HepG2 (cell line): ENCODE data around the gene TGFBI. TPM values are rescaled to one million over a fixed set of nuclear protein-coding genes. Genes with fewer than 3 reads are reported as not detected.

Source experiments
- CBX1 ChIP-seq: IDR thresholded peaks from one replicate; pipeline ENCODE4 v1.6.1; 2016; ENCODE audit warnings: antibody characterized with exemption, low read depth
- DRAP1 ChIP-seq: IDR thresholded peaks from 2 replicates; pipeline ENCODE4 v1.6.1; 2016; ENCODE audit warnings: missing genetic modification reagents, missing compliant biosample characterization
- FOXA3 ChIP-seq: IDR thresholded peaks from 2 replicates; pipeline ENCODE4 v1.6.1; 2016; ENCODE audit warnings: missing genetic modification reagents, missing compliant biosample characterization
- TBX3 ChIP-seq: fragments of 450-650 bp; IDR thresholded peaks from 2 replicates; pipeline ENCODE4 v1.6.1; 2017; ENCODE audit warnings: antibody characterized with exemption, mild to moderate bottlenecking, inconsistent platforms, borderline replicate concordance
- ZFYVE20 ChIP-seq: sonication (generic); formaldehyde crosslinking; IDR thresholded peaks from 2 replicates; pipeline ENCODE4 v1.8.0; 2023; ENCODE audit warnings: low read depth, mild to moderate bottlenecking, moderate library complexity, missing genetic modification reagents, borderline replicate concordance
- ZNF318 ChIP-seq: sonication (generic); formaldehyde crosslinking; IDR thresholded peaks from 2 replicates; pipeline ENCODE4 v1.4.0; 2020; ENCODE audit warnings: mild to moderate bottlenecking, missing genetic modification reagents
- ZNF614 ChIP-seq: IDR thresholded peaks from 2 replicates; pipeline ENCODE4 v1.6.1; 2018; ENCODE audit warnings: missing biosample characterization, missing genetic modification reagents, inconsistent platforms, borderline replicate concordance
- polyA plus RNA-seq, 8 experiments: library from polyadenylated mRNA; depleted of rRNA in 3 of 8; stranded (reverse) in 7 of 8; unstranded in 1 of 8; fragments of >200 nt; fragmentation: Illumina TruSeq in 4 of 8; extraction: Trizol in 4 of 8; gene quantifications; 2 replicates each; pipeline versions ENCODE4 v1.2.1 to v1.2.3, GENCODE V29; 2011 to 2016; ENCODE audit warnings: low read depth in 4 of 8, missing spikeins in 1 of 8, mixed read lengths in 1 of 8; ENCODE audit not compliant: insufficient read depth in 1 of 8
- total RNA-seq, 5 experiments: library from RNA; depleted of rRNA; stranded (reverse); fragments of >200 nt; fragmentation: Illumina TruSeq; extraction: Trizol; gene quantifications; 2 replicates each; pipeline ENCODE4 v1.2.3, GENCODE V29; 2016; ENCODE audit warnings: low read depth in 1 of 5
- TF ChIP-seq, protein P1 (sequence below), 2 experiments: fragments of 450-650 bp in 1 of 2; sonication (generic) in 1 of 2; formaldehyde crosslinking in 1 of 2; IDR thresholded peaks; 2 replicates each; pipeline versions ENCODE4 v1.6.1 to v1.8.0; 2016 to 2022; ENCODE audit warnings: antibody characterized with exemption in 1 of 2, mild to moderate bottlenecking in 1 of 2, missing genetic modification reagents in 1 of 2

The TGFBI gene
- total and polyA plus RNA-seq, 2 of the 13 experiments (the other 11 are each of a cell fraction or from before 2014, with no cell fraction given), result 275 to 457 TPM

GRCh38 chr5:136053336-136054141 is 24.8 kb downstream of the TGFBI start (continued):
- TF ChIP-seq, protein P1, sequence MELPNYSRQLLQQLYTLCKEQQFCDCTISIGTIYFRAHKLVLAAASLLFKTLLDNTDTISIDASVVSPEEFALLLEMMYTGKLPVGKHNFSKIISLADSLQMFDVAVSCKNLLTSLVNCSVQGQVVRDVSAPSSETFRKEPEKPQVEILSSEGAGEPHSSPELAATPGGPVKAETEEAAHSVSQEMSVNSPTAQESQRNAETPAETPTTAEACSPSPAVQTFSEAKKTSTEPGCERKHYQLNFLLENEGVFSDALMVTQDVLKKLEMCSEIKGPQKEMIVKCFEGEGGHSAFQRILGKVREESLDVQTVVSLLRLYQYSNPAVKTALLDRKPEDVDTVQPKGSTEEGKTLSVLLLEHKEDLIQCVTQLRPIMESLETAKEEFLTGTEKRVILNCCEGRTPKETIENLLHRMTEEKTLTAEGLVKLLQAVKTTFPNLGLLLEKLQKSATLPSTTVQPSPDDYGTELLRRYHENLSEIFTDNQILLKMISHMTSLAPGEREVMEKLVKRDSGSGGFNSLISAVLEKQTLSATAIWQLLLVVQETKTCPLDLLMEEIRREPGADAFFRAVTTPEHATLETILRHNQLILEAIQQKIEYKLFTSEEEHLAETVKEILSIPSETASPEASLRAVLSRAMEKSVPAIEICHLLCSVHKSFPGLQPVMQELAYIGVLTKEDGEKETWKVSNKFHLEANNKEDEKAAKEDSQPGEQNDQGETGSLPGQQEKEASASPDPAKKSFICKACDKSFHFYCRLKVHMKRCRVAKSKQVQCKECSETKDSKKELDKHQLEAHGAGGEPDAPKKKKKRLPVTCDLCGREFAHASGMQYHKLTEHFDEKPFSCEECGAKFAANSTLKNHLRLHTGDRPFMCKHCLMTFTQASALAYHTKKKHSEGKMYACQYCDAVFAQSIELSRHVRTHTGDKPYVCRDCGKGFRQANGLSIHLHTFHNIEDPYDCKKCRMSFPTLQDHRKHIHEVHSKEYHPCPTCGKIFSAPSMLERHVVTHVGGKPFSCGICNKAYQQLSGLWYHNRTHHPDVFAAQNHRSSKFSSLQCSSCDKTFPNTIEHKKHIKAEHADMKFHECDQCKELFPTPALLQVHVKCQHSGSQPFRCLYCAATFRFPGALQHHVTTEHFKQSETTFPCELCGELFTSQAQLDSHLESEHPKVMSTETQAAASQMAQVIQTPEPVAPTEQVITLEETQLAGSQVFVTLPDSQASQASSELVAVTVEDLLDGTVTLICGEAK (IDR thresholded peaks at IDR 0.05), result no peak
- TF ChIP-seq, protein P1 (CRISPR knock-in tag; IDR thresholded peaks at IDR 0.05), result peak; percentile 58; the same call in 1 of the 2 replicates
- TF ChIP-seq DRAP1 (CRISPR knock-in tag) (0 out of 2 replicates have a peak, but pooled peaks have one; percentile 60), TBX3 (peak; percentile 88; the same call in 1 of the 2 replicates), ZFYVE20 (CRISPR knock-in tag) (no peak), CBX1 (peak; percentile 71), ZNF614 (CRISPR knock-in tag) (peak; percentile 94), ZNF318 (no peak), FOXA3 (peak; percentile 99)
